Stimulated activated CD4-positive, alpha-beta T cell treated with anti-CD3 and anti-CD28 coated beads, Interleukin-4, amount 100 ng/mL, for 1 hour (primary cell): ENCODE results near the gene GDA.

Source experiments
- DNase-seq: peaks from one replicate; pipeline ENCODE4 v3.0.0-alpha.2; 2020

Gene GDA

DNA sequence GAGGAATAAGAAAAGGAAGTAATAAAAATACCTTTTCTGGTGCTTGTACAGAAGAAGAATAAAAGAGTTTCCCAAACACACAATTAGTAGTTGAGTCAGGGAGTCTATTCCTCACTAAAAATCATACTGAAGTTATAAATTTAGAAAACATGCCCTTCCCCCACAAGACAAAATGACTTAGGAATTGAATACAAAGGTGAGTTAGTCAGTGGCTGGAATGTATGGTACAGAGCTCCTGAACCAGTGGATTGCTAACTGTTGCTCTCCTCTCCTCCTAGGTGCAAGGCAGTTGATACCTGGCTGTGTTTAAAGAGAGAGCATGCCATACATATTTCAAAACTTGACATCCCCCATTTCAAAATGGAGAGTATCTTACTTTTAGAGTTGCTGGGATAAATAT is 1.9 kb downstream of the GDA start:
- no peak for DNase-seq

DNA sequence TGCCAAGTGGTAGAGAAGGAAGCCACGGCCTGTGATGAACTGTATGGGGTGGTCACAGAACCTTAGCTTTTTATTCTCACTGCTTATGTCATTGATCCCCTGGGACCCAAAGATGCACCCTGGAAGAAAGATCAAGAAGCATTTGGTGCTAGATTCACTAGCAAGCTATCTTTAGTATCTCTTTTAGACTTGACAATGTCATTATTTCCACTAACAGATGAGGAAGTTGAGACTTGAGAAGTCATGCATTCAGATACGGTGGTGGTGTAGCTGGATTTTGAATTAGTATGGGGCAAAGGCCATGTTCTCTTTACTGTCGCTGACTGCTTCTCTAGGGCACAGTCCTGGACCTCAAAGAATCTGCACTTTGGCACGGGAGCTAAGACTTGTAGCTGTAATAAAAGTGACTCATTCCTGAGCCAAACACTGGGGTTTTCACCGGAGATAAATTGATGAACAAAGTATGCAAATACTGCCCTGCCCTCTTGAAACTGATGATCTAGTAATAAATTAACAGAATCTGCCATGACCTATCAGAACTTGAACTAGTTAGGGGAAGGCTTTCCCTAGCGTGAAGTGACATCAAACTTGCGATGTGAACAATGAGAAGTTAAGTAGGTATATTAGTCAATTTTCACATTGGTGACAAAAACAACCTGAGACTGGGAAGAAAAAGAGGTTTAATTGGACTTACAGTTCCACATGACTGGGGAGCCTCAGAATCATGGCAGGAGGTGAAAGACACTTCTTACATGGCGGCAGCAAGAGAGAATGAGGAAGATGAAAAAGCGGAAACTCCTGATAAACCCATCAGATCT is 5.4 kb downstream of the GDA start:
- no peak for DNase-seq

DNA sequence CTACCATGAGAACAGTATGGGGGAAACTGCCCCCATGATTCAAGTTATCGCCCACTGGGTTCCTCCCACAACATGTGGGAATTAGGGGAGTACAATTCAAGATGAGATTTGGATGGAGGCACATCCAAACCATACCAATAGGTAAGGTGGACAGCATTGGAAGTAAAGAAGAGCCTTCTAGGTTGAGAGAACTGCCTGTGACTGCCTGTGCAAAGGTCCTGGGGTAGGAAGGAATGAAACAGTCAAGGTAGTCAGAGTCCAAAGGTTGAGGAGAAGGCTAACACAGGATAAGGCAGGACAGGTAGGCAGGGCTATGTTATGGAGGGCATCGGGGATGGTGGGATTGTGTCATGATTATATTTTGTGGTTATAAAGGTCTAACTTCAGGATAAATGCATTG is 6.1 kb downstream of the GDA start:
- no peak for DNase-seq

GRCh38 chr9:72156586-72156985 is 7.3 kb downstream of the GDA start:
- DNase-seq = no peak

DNA sequence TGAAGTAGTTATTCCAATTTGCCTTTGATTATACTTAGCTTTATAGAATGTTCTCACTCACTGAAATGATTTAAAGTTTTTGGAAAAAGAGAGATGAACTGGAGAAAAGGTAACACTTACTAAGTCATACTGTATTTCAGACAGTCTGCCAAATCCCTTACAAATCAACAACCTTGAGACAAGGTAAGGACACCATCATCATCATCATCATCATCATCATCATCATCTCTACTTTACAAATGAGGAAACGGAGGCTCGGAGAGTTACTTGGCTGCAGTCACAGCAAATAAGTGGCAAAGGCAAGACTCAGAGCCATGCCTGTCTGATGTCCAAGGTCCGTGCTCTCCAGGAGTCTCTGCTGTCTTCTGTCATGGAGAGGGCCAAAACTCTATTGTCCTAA is 9.4 kb downstream of the GDA start:
- DNase-seq = no peak

DNA sequence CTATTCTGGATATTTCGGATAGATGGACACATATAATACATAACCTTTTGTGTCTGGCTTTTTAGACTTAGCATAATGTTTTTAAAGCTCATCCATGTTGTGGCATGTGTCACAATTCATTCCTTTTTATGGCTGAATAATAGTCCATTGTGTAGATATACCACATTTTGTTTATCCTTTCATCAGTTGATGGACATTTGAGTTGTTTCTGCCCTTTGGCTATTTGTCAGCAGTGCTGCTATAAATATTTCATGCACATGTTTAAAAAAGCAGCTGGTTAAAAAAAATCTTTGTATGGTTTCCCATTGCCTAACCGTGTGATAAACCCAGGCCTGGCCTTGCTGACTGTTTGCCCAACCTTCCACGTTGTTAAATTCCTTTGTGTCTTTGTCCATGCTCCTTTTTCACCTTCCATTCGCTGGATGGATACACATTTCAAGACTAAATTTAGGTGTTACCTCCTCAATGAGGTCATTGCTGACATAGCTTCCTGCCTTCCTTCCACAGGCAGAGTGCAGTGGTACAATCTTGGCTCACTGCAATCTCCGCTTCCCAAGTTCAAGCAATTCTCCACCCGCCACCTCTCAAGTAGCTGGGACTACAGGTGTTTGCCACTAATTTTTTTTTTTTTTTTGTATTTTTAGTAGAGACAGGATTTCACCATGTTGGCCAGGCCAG is 11.3 kb downstream of the GDA start:
- no peak for DNase-seq

GRCh38 chr9:72165326-72165725 is 16.1 kb downstream of the GDA start:
- DNase-seq = no peak

DNA sequence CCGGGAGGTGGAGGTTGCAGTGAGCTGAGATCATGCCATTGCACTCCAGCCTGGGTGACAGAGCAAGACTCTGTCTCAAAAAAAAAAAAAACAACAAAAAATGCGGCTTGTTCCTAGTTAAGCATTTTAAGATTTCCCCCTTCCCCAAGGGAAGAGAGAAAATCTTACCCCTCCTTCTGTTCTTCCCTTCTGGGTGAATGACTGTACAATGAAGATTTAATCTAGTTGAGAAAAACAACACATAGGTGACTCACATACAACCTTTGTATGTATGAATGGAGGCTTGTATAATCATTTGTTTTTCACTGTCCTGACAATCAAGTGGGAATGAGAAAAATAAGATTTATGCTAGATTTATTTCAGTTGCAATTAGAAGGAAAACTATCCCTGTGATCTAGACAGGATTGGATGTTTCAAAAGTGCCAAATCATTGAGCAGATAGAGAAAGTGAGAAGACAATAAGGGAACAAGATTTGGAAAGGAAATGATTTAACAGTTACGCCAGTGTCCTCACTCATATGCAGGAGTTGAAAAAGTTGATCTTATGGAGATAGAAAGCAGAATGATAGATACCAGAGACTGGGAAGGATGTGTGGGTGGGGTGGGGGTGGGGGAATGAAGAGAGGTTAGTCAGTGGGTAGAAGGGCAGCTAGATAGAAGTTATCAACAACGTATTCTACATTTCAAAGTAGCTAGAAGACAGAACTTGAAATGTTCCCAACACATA is 16.7 kb downstream of the GDA start:
- no peak for DNase-seq

DNA sequence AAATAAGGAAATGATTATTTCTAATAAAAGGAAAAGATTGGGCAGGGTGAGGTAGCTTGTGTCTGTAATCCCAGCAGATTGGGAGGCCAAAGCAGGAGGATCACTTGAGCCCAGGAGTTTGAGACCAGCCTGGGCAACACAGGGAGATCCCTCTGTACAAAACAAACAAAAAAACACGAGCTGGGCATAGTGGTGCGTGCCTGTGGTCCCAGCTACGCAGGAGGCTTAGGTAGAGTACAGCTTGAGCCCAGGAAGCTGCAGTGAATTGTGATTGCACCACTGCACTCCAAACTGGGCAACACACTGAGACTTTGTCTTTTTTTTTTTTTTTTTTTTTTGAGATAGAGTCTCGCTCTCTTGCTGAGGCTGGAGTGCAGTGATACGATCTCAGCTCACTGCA is 18.8 kb downstream of the GDA start:
- no peak for DNase-seq

DNA sequence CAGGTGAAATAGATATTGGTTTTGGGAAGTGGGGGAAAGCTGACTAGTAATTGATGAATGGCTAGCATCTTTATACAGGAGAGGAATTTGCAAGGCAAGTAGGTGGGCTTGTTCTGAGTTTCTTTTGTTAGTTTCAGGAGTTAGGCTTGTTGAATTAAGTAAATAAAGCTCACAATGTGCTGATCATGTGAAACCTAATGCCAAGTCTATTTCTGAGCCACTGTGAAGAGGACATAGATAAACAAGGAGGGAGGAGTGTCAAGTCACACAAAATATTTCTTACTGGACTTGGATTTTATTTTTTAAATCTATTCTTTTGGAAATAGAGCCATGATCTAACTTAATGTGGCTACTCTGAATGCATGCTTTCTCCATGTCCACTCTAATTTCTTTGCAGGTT is 19.9 kb downstream of the GDA start:
- DNase-seq = no peak

GRCh38 chr9:72173080-72173479 is 23.8 kb downstream of the GDA start:
- DNase-seq = no peak

- DNase-seq = no peak
Measured at GRCh38 chr9:72185561-72185960, 36.3 kb downstream of the GDA start.

GRCh38 chr9:72187121-72187695 is 38.0 kb downstream of the GDA start:
- no peak for DNase-seq

DNA sequence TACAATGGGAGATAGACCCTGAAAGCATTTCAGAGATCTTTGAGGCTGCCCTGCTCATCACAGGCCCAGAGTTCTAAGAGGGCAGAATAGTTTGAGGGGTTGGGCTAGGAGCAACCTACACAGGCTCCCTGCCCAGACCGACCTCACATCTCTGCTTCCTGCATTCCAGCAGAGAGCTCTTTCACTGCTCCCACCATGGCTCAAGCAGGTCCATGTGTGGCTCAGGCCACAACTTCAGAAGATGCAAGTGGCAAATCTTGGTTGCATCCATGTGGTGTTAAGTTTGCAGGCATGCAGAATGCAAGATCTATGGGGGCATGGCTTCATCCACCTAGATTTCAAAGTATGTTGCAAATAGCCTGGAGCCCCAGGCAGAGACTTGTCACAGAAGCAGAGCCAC is 39.0 kb downstream of the GDA start:
- no peak for DNase-seq

- no peak for DNase-seq
Measured at GRCh38 chr9:72193478-72193881, 44.2 kb downstream of the GDA start.

DNA sequence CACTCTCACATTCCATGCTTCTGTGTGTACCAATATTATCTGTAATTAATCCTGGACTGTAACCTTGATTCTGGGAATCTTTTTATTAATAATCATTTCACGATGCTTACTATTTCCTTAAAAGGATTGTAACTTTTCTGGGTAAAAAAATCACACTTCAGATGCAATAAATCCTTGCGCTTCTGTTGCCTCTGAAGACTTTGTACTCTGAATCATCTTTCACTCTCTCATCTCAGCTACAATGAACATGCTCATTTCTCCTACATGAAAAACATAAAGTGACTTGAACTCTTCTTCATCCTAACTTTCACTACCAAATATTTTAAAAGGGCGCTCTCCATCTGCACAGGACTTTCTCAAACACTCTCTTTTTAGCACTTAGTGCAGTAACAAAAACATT is 50.0 kb downstream of the GDA start:
- DNase-seq = no peak

DNA sequence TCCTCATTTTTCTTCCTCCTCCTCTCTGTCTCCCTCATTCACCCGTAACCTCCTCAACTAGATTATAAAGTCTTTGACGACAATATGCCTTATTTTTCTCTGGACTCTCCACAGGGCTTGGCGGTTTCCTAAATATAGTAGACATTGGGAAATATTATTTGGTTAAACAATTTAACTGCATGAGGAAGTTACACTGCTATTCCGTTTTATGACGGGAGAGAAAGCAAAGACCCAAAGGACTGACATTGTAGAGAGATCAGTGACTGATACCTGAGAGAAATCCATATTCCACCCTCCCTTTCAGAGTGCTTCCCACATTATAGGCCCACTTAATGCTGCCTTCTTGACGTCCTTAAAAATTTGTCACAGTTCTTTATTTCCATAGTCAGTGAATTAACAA is 51.2 kb downstream of the GDA start:
- DNase-seq = no peak

- DNase-seq = no peak
Measured at GRCh38 chr9:72202009-72202408, 52.8 kb downstream of the GDA start.

DNA sequence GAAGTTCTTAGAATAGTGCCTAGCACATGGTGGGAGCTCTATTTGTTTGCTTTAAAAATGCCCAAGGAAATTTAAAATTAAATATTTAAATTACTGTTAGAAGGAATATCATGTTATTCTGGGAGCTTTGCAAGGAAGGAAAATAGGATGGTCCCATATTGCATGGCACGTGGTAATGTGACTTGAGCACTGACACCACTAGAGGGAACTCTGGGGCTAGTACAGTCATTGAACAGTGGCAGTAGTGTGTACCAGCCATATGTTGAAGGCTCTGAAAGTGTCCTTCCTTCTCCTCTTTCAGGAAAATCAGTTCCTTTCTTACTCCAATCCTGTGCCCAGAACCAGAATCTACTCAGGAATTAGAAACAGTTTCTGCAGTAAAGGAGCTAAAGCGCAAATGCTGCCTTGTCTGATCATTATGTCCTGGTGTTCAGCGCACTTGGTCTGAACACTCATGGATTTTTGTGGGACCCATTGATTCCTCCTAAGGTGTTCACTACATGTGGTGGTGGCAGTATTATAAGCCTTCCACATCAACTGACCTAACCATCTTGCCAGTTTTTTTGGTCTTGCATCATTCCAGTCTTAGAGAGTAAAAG is 54.1 kb downstream of the GDA start:
- no peak for DNase-seq

- DNase-seq = no peak
Measured at GRCh38 chr9:72204062-72204461, 54.8 kb downstream of the GDA start.

DNA sequence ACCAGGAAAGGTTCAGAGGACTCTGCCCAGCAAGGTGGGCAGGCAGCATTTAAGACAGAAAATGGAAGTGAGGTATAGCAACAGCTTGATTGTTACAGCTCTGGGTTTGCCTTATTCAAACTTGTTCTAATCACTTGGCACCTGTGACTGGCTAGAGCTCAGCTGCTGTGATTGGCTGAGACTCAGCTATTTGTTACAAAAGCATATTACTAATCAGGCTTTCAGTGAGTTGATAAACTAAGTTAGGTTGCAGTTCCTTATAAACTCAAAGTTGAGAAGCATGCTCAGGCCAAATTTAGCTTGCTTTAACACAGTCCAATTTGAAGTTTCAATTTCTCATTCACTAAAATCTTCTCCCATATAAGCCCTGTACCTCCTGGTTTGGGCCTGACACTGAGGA is 56.3 kb downstream of the GDA start:
- DNase-seq = no peak

DNA sequence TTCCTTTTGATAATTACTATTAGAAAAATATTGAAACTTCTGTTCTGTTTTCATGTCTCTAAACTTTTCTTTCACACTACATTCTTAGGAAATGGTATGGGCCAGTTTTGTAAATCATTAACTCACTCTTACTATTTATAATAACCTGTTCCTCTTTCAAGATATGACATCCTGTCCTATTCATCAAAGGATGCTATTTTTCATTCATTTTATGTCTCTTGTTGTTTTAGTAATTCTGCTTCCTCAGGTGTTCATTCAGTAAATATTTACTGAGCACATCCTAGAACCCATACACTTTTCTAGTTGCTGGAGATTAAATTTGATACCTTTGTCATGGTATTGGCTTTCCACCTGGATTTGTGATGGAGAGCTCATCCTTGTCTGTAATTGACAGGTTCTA is 58.0 kb downstream of the GDA start:
- DNase-seq = no peak

DNA sequence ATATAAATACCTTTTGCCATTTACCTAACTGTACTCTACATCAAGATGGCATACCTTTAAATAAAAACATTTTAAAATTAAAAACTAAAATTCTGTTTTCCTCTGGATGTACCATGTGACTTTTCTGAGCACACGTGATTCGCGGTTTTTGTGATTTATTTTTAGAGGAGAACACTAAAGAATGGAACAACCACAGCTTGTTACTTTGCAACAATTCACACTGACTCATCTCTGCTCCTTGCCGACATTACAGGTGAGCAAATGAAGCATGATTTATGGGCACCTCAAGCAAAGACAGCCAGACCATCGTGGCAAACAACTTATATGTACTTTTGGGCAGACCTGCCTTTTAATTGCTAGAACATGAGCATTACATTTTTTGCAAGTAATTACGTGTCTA is 61.3 kb downstream of the GDA start:
- DNase-seq = no peak
